HEK293 (cell line): ENCODE measurements around the gene TMEM255A.

Experiments used
- INSM2 ChIP-seq: fragments of 450-650 bp; formaldehyde crosslinking; IDR thresholded peaks from 2 replicates; pipeline ENCODE4 v1.5.1; 2016; ENCODE audit warnings: missing biosample characterization, missing genetic modification characterization
- REPIN1 ChIP-seq: fragments of 450-650 bp; formaldehyde crosslinking; IDR thresholded peaks from 2 replicates; pipeline ENCODE4 v1.5.1; 2017; ENCODE audit warnings: missing biosample characterization, missing genetic modification characterization, low read depth
- TRIM28 ChIP-seq: IDR thresholded peaks from 2 replicates; pipeline ENCODE4 v1.6.1; 2011; ENCODE audit warnings: low read length, control low read depth, borderline replicate concordance
- ZBTB10 ChIP-seq: fragments of 450-650 bp; formaldehyde crosslinking; IDR thresholded peaks from 2 replicates; pipeline ENCODE4 v1.5.1; 2016; ENCODE audit warnings: missing biosample characterization, missing genetic modification characterization
- ZBTB49 ChIP-seq: fragments of 450-650 bp; formaldehyde crosslinking; IDR thresholded peaks from 2 replicates; pipeline ENCODE4 v1.5.1; 2016; ENCODE audit warnings: missing biosample characterization, missing genetic modification characterization, low read depth
- ZNF10 ChIP-seq: fragments of 450-650 bp; formaldehyde crosslinking; IDR thresholded peaks from 2 replicates; pipeline ENCODE4 v1.5.1; 2017; ENCODE audit warnings: missing biosample characterization, missing genetic modification characterization
- ZNF140 ChIP-seq: fragments of 450-650 bp; formaldehyde crosslinking; IDR thresholded peaks from 2 replicates; pipeline ENCODE4 v1.5.1; 2016; ENCODE audit warnings: missing biosample characterization, missing genetic modification characterization
- ZNF157 ChIP-seq: fragments of 450-650 bp; formaldehyde crosslinking; IDR thresholded peaks from 2 replicates; pipeline ENCODE4 v1.5.1; 2016; ENCODE audit warnings: missing biosample characterization, missing genetic modification characterization
- ZNF174 ChIP-seq: fragments of 450-650 bp; formaldehyde crosslinking; IDR thresholded peaks from 2 replicates; pipeline ENCODE4 v1.5.0; 2017; ENCODE audit warnings: missing biosample characterization, mild to moderate bottlenecking, missing genetic modification characterization
- ZNF175 ChIP-seq: fragments of 450-650 bp; formaldehyde crosslinking; IDR thresholded peaks from 2 replicates; pipeline ENCODE4 v1.5.1; 2016; ENCODE audit warnings: missing biosample characterization, missing genetic modification characterization
- ZNF26 ChIP-seq: fragments of 450-650 bp; formaldehyde crosslinking; IDR thresholded peaks from 2 replicates; pipeline ENCODE4 v1.5.1; 2016; ENCODE audit warnings: missing biosample characterization, missing genetic modification characterization
- ZNF280D ChIP-seq: fragments of 450-650 bp; formaldehyde crosslinking; IDR thresholded peaks from 2 replicates; pipeline ENCODE4 v1.5.1; 2016; ENCODE audit warnings: missing biosample characterization, missing genetic modification characterization
- ZNF324 ChIP-seq: fragments of 450-650 bp; formaldehyde crosslinking; IDR thresholded peaks from 2 replicates; pipeline ENCODE4 v1.5.1; 2016; ENCODE audit warnings: missing biosample characterization, missing genetic modification characterization
- ZNF341 ChIP-seq: fragments of 450-650 bp; formaldehyde crosslinking; IDR thresholded peaks from 2 replicates; pipeline ENCODE4; 2016; ENCODE audit warnings: low read depth, missing biosample characterization, missing genetic modification characterization
- ZNF416 ChIP-seq: fragments of 450-650 bp; formaldehyde crosslinking; IDR thresholded peaks from 2 replicates; pipeline ENCODE4 v1.5.1; 2016; ENCODE audit warnings: missing biosample characterization, missing genetic modification characterization
- ZNF473 ChIP-seq: fragments of 450-650 bp; formaldehyde crosslinking; IDR thresholded peaks from 2 replicates; pipeline ENCODE4 v1.5.1; 2017; ENCODE audit warnings: missing biosample characterization, missing genetic modification characterization
- ZNF571 ChIP-seq: fragments of 450-650 bp; formaldehyde crosslinking; IDR thresholded peaks from 2 replicates; pipeline ENCODE4 v1.5.0; 2017; ENCODE audit warnings: missing biosample characterization, missing genetic modification characterization
- ZNF600 ChIP-seq: fragments of 450-650 bp; formaldehyde crosslinking; IDR thresholded peaks from 2 replicates; pipeline ENCODE4 v1.5.1; 2016; ENCODE audit warnings: missing biosample characterization, missing genetic modification characterization
- ZNF707 ChIP-seq: fragments of 450-650 bp; formaldehyde crosslinking; IDR thresholded peaks from 2 replicates; pipeline ENCODE4 v1.5.1; 2016; ENCODE audit warnings: missing biosample characterization, missing genetic modification characterization
- ZNF830 ChIP-seq: fragments of 450-650 bp; IDR thresholded peaks from 2 replicates; pipeline ENCODE4 v1.5.0; 2018; ENCODE audit warnings: missing biosample characterization, missing genetic modification characterization, low read depth, mild to moderate bottlenecking, moderate library complexity
- TF ChIP-seq, protein P1 (sequence below): fragments of 450-650 bp; formaldehyde crosslinking; IDR thresholded peaks from 2 replicates; pipeline ENCODE4 v1.5.1; 2016; ENCODE audit warnings: missing biosample characterization, missing genetic modification characterization
- TF ChIP-seq, protein P2 (sequence below): fragments of 450-650 bp; IDR thresholded peaks from 2 replicates; pipeline ENCODE4 v1.5.1; 2018; ENCODE audit warnings: missing biosample characterization, mild to moderate bottlenecking, missing genetic modification characterization
- TF ChIP-seq, protein P3 (sequence below): fragments of 450-650 bp; formaldehyde crosslinking; IDR thresholded peaks from 2 replicates; pipeline ENCODE4 v1.5.1; 2017; ENCODE audit warnings: missing biosample characterization, missing genetic modification characterization

TMEM255A gene

DNA sequence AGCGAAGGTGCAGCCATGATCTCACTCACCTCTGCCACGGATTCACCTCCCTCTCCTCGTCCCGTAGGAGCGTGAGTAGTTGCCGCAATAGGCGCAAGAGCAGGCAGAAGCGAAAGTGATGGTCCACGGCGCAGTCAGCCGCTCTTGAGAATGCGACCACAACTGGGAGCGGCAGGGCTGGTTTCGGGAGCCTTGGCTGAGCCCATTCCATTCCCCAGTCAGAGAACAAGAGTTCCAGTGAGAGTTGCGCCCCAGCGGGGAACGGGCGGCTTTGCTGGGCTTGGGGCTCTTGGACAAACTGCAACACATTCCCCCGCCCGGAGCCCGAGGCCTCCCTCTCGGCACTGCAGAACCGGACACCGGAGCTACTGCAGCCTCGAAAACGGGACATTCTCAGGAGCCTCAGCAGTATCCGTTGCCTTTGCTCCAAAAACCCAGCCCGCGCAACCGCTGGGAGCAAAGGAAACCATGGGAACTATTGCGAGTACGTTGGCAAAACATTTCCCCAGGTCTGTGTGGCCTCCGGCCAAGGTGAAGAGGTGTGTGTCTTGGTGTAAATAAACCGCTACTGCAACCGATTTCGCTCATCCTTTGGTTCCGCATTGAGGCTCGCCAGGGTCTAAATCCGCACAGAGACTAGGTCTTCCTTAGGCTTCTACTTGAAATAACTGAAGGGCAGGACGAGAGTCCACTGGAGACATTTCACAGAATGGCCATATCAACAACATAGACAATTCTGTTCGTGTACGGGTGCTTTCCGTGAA lies 66.3 kb downstream of the TMEM255A start (continued):
- TF ChIP-seq ZBTB49 (tag by site-specific recombination) (no peak), TRIM28 (peak; percentile 76; the same call in 1 of the 2 replicates), ZNF341 (tag by site-specific recombination) (peak; percentile 87), ZNF10 (tag by site-specific recombination) (peak; percentile 85), ZNF416 (tag by site-specific recombination) (no peak), ZNF157 (no peak), REPIN1 (no peak), INSM2 (tag by site-specific recombination) (peak; percentile 77; the same call in 1 of the 2 replicates), ZNF174 (tag by site-specific recombination) (no peak), ZNF707 (tag by site-specific recombination) (no peak), ZNF600 (tag by site-specific recombination) (peak; percentile 66; the same call in 1 of the 2 replicates), ZNF324 (peak; percentile 98), ZBTB10 (tag by site-specific recombination) (no peak), ZNF830 (no peak), ZNF175 (tag by site-specific recombination) (no peak), ZNF140 (tag by site-specific recombination) (peak; percentile 24; the same call in 1 of the 2 replicates), ZNF26 (tag by site-specific recombination) (no peak), ZNF473 (tag by site-specific recombination) (no peak), ZNF280D (peak; percentile 86), ZNF571 (tag by site-specific recombination) (no peak)
- TF ChIP-seq, protein P1, sequence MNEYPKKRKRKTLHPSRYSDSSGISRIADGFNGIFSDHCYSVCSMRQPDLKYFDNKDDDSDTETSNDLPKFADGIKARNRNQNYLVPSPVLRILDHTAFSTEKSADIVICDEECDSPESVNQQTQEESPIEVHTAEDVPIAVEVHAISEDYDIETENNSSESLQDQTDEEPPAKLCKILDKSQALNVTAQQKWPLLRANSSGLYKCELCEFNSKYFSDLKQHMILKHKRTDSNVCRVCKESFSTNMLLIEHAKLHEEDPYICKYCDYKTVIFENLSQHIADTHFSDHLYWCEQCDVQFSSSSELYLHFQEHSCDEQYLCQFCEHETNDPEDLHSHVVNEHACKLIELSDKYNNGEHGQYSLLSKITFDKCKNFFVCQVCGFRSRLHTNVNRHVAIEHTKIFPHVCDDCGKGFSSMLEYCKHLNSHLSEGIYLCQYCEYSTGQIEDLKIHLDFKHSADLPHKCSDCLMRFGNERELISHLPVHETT (tag by site-specific recombination): peak; percentile 86
- TF ChIP-seq, protein P2, sequence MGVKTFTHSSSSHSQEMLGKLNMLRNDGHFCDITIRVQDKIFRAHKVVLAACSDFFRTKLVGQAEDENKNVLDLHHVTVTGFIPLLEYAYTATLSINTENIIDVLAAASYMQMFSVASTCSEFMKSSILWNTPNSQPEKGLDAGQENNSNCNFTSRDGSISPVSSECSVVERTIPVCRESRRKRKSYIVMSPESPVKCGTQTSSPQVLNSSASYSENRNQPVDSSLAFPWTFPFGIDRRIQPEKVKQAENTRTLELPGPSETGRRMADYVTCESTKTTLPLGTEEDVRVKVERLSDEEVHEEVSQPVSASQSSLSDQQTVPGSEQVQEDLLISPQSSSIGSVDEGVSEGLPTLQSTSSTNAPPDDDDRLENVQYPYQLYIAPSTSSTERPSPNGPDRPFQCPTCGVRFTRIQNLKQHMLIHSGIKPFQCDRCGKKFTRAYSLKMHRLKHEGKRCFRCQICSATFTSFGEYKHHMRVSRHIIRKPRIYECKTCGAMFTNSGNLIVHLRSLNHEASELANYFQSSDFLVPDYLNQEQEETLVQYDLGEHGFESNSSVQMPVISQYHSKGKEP (tag by site-specific recombination): peak; percentile 42; the same call in 1 of the 2 replicates
- TF ChIP-seq, protein P3, sequence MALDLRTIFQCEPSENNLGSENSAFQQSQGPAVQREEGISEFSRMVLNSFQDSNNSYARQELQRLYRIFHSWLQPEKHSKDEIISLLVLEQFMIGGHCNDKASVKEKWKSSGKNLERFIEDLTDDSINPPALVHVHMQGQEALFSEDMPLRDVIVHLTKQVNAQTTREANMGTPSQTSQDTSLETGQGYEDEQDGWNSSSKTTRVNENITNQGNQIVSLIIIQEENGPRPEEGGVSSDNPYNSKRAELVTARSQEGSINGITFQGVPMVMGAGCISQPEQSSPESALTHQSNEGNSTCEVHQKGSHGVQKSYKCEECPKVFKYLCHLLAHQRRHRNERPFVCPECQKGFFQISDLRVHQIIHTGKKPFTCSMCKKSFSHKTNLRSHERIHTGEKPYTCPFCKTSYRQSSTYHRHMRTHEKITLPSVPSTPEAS (tag by site-specific recombination): peak; percentile 64
